Testis (tissue), 3 donors: ENCODE results near the gene HKDC1. TPM values are rescaled to one million over a fixed set of nuclear protein-coding genes. Genes with fewer than 3 reads are reported as not detected.

Experiments used
- DNase-seq: peaks from one replicate; pipeline ENCODE4 v3.0.0-alpha.2; 2019
- H3K27ac ChIP-seq, 2 donors: fragments of 200-600 bp; sonication (generic); one replicate each; pipeline ENCODE4 v1.5.1; 2019
- H3K27me3 ChIP-seq: fragments of 200-600 bp; sonication (generic); one replicate; pipeline ENCODE4 v1.5.1; 2019
- H3K36me3 ChIP-seq: fragments of 200-600 bp; sonication (generic); one replicate; pipeline ENCODE4 v1.5.1; 2017; ENCODE audit warnings: low read depth; ENCODE audit errors: missing control alignments
- H3K4me1 ChIP-seq: fragments of 200-600 bp; sonication (generic); one replicate; pipeline ENCODE4 v1.5.1; 2019
- H3K4me3 ChIP-seq, 2 donors: fragments of 200-600 bp; sonication (generic); one replicate each; pipeline ENCODE4 v1.5.1; 2017 to 2019
- H3K9me3 ChIP-seq: fragments of 200-600 bp; sonication (generic); one replicate; pipeline ENCODE4 v1.5.1; 2017
- POLR2A ChIP-seq: fragments of 450-650 bp; IDR thresholded peaks from one replicate; pipeline ENCODE4 v1.6.1; 2017; ENCODE audit warnings: antibody characterized with exemption, mild to moderate bottlenecking, moderate library complexity
- WGBS, 2 donors: methylation state at CpG; one replicate each; pipeline ENCODE4 v1.1.5; 2018; 5-methylcytosine and 5-hydroxymethylcytosine counted together
- intact Hi-C: fragments of 100-400 bp; cut with DNase I; formaldehyde crosslinking; loops from one replicate; pipeline ENCODE4 v1.15.1; 2023; ENCODE audit warnings: low total_unique reads
- polyA plus RNA-seq: library from polyadenylated mRNA; stranded (reverse); fragments of 350-450 nt; fragmentation: Illumina TruSeq; extraction: RNeasy Lipid Tissue Mini Kit (QIAGEN cat#74804); gene quantifications from one replicate; pipeline ENCODE4 v1.2.3, GENCODE V29; 2014; ENCODE audit warnings: low read depth, low replicate concordance; ENCODE audit not compliant: insufficient read depth
- total RNA-seq, 2 donors: library from RNA; depleted of rRNA; stranded (reverse); fragments of >200 nt; gene quantifications; one replicate each; pipeline ENCODE4 v1.2.3, GENCODE V29; 2016
- TF ChIP-seq, protein P1 (sequence below), 3 experiments: fragments of 450-650 bp in 2 of 3; fragments of 200-600 bp in 1 of 3; sonication (generic) in 1 of 3; IDR thresholded peaks; one replicate each; pipeline ENCODE4 v1.5.1; 2016 to 2019; ENCODE audit warnings: antibody characterized with exemption in 3 of 3, mild to moderate bottlenecking in 2 of 3, moderate library complexity in 1 of 3

HKDC1 gene
- total and polyA plus RNA-seq, 3 donors from 2014 or later: 1.9 to 5.4 (median 4.4) TPM

DNA sequence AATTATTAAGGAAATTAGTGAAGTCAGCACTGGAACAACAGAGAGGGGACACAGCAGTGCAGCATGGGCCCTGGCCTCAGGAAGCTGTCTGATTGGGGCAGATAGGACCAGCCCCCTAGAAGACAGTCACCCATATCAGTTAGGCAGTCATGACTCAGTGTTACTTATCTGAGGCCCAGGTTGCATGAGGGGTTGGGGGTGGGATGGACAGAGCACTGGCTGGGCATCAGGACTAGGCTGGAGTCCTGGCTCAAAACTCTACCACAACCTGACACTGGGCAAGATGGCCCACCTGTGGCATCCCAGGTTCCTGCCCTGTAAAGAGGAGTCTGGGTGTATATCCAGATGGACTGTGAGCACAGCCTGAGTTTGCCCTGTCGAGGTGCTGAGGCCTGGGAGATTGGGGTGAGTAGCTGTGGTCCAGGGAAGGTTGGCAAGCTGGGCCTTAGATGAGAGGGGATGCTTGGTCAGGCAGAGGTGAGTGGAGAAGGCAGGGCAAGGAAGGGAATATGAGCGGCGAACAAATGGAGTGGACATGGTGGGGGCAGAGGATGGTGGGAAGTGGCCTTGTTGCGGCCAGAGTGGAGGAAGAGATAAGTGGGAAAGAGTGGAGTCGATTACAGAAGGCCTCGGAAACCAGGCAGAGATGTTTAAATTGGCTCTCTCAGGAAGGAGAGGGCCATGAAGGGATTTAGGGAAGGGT is 95.6 kb downstream of the HKDC1 start:
- DNase-seq: no peak
- no peaks in the 10 kb centered on the region for H3K9me3 ChIP-seq
- H3K36me3 ChIP-seq: no peaks in the 10 kb centered on the region
- no peaks in the 10 kb centered on the region for H3K27me3 ChIP-seq
- TF ChIP-seq, protein P1, sequence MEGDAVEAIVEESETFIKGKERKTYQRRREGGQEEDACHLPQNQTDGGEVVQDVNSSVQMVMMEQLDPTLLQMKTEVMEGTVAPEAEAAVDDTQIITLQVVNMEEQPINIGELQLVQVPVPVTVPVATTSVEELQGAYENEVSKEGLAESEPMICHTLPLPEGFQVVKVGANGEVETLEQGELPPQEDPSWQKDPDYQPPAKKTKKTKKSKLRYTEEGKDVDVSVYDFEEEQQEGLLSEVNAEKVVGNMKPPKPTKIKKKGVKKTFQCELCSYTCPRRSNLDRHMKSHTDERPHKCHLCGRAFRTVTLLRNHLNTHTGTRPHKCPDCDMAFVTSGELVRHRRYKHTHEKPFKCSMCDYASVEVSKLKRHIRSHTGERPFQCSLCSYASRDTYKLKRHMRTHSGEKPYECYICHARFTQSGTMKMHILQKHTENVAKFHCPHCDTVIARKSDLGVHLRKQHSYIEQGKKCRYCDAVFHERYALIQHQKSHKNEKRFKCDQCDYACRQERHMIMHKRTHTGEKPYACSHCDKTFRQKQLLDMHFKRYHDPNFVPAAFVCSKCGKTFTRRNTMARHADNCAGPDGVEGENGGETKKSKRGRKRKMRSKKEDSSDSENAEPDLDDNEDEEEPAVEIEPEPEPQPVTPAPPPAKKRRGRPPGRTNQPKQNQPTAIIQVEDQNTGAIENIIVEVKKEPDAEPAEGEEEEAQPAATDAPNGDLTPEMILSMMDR (IDR thresholded peaks at IDR 0.05): no peak
- no peak for TF ChIP-seq POLR2A
- 84% methylated on average over 6 of the region's 6 CpGs for WGBS, 2 donors
- no peak overlapping the region for H3K27ac ChIP-seq
- no peak overlapping the region for H3K4me3 ChIP-seq
- intact Hi-C loops: no loop called here
- H3K4me1 ChIP-seq: peaks cover 8% of the 10 kb centered on the region

DNA sequence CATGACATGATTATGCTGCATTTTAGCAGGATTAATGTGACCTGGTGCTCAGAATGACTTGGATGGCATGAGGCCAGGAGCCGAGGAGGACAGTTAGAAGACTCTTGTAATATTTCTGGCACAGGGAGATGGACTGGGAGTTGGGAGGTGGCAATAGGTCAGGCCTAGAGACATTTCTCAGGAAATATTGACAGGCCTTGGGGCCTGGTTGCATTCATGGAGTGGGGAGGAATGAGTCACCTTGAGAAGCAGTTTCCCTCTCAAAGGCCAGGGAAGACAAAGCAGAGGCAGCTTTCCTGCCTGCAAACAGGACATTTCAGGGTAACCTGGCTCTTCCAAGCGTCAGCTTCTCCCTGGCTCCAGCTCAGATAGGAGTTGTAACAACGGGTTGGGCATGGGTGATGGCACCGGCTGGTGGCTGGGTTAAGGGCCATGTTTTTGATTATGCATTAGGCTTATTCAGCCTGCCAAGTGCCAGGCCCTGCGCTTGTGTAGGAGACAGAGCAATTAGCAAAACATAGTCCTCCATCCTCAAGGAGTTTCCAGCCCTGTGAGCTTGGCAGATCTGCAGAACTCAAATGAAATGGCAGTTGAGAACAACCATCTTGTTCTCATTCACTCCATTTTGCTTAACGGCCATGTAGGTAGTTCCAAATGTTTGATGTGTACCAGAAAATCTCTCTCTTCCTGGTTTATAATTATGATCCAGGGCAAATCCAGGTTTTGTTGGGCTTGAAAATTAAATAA is 96.4 kb downstream of the HKDC1 start:
- no peak for TF ChIP-seq POLR2A
- TF ChIP-seq, protein P1 (IDR thresholded peaks at IDR 0.05): no peak
- DNase-seq: no peak

More for the DNA sequence above, 96.4 kb downstream of the HKDC1 start:
- H3K4me1 ChIP-seq: peaks cover 8% of the 10 kb centered on the region
- no peak overlapping the region for H3K27ac ChIP-seq
- H3K4me3 ChIP-seq: no peak overlapping the region
- no peaks in the 10 kb centered on the region for H3K9me3 ChIP-seq
- intact Hi-C loops: no loop called here
- no peaks in the 10 kb centered on the region for H3K36me3 ChIP-seq
- WGBS, 2 donors: 82 to 84% methylated on average over 6 of the region's 6 CpGs
- no peaks in the 10 kb centered on the region for H3K27me3 ChIP-seq

Other genes starting within 250 kb of the HKDC1 start
- gene KIFBP, start 231.5 kb upstream of the HKDC1 start, total RNA-seq: 10 to 100 TPM; 48.3 to 58.2 TPM
- 38.9 TPM for gene KIFBP, start 231.5 kb upstream of the HKDC1 start, polyA plus RNA-seq
- gene SRGN, start 132.2 kb upstream of the HKDC1 start, total RNA-seq: 10 to 100 TPM; 25.7 to 35.8 TPM
- gene SRGN, start 132.2 kb upstream of the HKDC1 start, polyA plus RNA-seq: 61.1 TPM
- gene VPS26A, start 96.2 kb upstream of the HKDC1 start, total RNA-seq: 10 to 100 TPM; 53.6 to 59.8 TPM
- 65.0 TPM for gene VPS26A, start 96.2 kb upstream of the HKDC1 start, polyA plus RNA-seq
- 10 to 100 TPM; 62.8 to 80.4 TPM for gene SUPV3L1, start 40.1 kb upstream of the HKDC1 start, total RNA-seq
- gene SUPV3L1, start 40.1 kb upstream of the HKDC1 start, polyA plus RNA-seq: 59.2 TPM
- gene HK1, start 58.2 kb downstream of the HKDC1 start, total RNA-seq: 100 to 1,000 TPM in 1 of 2 donors, 10 to 100 TPM in 1; 62.3 to 143 TPM
- 179 TPM for gene HK1, start 58.2 kb downstream of the HKDC1 start, polyA plus RNA-seq
- under 1 TPM; 0.74 to 0.87 TPM for gene TACR2, start 196.6 kb downstream of the HKDC1 start, total RNA-seq
- gene TACR2, start 196.6 kb downstream of the HKDC1 start, polyA plus RNA-seq: 0.91 TPM
- gene TSPAN15, start 231.1 kb downstream of the HKDC1 start, total RNA-seq: 10 to 100 TPM; 35.3 to 37.5 TPM
- 29.7 TPM for gene TSPAN15, start 231.1 kb downstream of the HKDC1 start, polyA plus RNA-seq